GM06990 (cell line): ENCODE results near the gene ADCY1.

Source experiments
- DNase-seq: peaks from one replicate; pipeline ENCODE4 v3.0.0-alpha.2; 2011; ENCODE audit not compliant: insufficient read length; ENCODE audit errors: extremely low read depth
- H3K27me3 ChIP-seq: replicated peaks from 2 replicates; pipeline ENCODE4 v1.6.0; 2011; ENCODE audit warnings: low read length; ENCODE audit not compliant: control insufficient read depth, insufficient read depth
- H3K36me3 ChIP-seq: 2 replicates; pipeline ENCODE4 v1.5.1; 2011; ENCODE audit warnings: low read length; ENCODE audit not compliant: control insufficient read depth, insufficient read depth
- H3K4me3 ChIP-seq: replicated peaks from 2 replicates; pipeline ENCODE4 v1.5.1; 2011; ENCODE audit warnings: low read depth, mild to moderate bottlenecking, control low read depth, low read length
- CTCF ChIP-seq: IDR thresholded peaks from 2 replicates; pipeline ENCODE4 v1.5.1; 2011; ENCODE audit warnings: low read length, control low read depth, mild to moderate bottlenecking, inconsistent platforms; ENCODE audit not compliant: insufficient read depth, poor library complexity, severe bottlenecking

ADCY1 gene

DNA sequence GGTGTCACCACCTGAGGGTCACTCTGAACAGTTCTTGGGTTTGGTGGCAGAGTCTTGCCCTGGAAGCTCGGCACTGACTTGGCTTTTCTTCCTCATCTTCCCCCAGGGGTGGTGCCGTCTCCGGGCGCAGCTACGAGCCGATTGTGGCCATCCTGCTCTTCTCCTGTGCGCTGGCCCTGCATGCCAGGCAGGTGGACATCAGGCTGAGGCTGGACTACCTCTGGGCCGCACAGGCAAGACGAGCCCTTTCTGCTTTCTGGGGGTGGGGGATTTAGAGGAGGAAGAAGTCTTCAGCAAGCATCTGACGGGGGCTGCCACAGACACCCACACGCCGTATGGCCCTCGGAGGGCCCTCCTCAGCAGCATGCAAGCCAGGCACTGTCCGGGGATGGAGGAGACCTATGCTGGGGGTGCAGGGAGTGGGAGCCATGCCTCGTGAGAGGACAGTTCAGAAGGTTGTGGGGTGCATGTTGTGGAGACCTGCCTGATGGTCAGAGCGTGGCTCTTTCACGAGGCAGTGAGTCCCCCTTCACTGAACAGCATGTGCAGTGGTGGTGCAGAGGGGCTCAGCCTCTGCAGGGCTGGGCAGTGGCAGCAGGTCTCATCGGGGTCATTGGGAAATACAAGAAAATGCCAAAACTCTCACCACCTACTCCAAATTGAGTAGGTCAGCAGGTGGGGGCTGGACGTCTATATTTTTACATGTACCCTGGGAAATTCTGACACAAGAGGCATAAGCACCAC is 112.4 kb downstream of the ADCY1 start:
- Histone ChIP-seq H3K36me3 (peaks cover 12% of the 10 kb centered on the region), H3K27me3 (no peaks in the 10 kb centered on the region), H3K4me3 (no peak overlapping the region)
- no peak for TF ChIP-seq CTCF
- no peak for DNase-seq

DNA sequence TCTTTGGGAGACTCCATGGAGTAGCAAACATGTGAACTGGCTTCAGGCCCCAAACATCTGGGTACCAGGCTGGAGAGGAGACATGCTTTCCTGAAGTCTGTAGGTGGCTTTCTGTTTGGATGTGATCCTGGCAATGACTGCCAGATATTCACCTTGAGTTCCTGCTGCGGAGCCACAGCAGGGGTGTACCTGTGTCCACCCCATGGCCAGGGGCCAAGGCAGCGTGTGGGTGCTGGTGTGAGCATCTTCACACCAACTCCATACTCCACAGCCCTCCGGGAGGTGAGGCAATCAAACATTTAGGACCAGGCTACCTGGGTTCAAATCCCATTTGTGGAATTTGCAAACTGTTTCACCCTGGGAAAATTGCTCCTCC is 113.0 kb downstream of the ADCY1 start:
- H3K27me3 ChIP-seq, result no peaks in the 10 kb centered on the region
- DNase-seq, result no peak
- TF ChIP-seq CTCF, result no peak
- H3K36me3 ChIP-seq, result peaks cover 13% of the 10 kb centered on the region
- H3K4me3 ChIP-seq, result no peak overlapping the region

GRCh38 chr7:45687721-45688120 is 113.6 kb downstream of the ADCY1 start:
- no peak overlapping the region for H3K4me3 ChIP-seq
- TF ChIP-seq CTCF, result no peak
- H3K27me3 ChIP-seq, result no peaks in the 10 kb centered on the region
- DNase-seq, result no peak
- H3K36me3 ChIP-seq, result peaks cover 13% of the 10 kb centered on the region

DNA sequence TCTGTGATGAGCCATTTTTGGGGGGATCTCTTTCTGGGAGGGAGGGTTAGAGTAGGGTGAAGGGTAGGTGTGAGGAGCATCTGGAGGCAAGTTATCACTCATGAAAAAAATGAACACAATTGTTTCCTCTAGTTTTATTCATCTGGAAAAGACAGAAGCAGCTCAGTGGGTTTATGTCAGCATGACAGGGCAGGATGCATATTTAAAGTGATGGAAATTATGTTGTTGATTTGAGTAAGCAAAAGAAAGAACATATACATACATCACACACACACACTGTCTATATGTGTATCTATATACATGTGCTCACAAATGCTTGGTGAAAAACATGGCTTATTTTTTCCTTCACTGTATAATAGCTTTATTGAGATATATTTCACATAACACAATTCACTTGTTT is 114.2 kb downstream of the ADCY1 start:
- TF ChIP-seq CTCF, result no peak

GRCh38 chr7:45689011-45689796 is 115.0 kb downstream of the ADCY1 start:
- no peak for DNase-seq
- TF ChIP-seq CTCF, result no peak
- Histone ChIP-seq H3K27me3 (no peaks in the 10 kb centered on the region), H3K4me3 (no peak overlapping the region), H3K36me3 (peaks cover 13% of the 10 kb centered on the region)

More for the DNA sequence above, 114.2 kb downstream of the ADCY1 start:
- DNase-seq, result no peak
- Histone ChIP-seq H3K4me3 (no peak overlapping the region), H3K36me3 (peaks cover 13% of the 10 kb centered on the region), H3K27me3 (no peaks in the 10 kb centered on the region)
